Subcutaneous adipose tissue (tissue), 4 donors: Measurements from ENCODE around the gene IMP3. TPM values are rescaled to one million over a fixed set of nuclear protein-coding genes. Genes with fewer than 3 reads are reported as not detected.

Experiments
- CTCF ChIP-seq: fragments of 450-650 bp; IDR thresholded peaks from one replicate; pipeline ENCODE4 v1.5.1; 2016; ENCODE audit warnings: low read depth, mild to moderate bottlenecking, control low read depth, antibody characterized with exemption, moderate library complexity
- total RNA-seq, 4 donors: library from RNA; depleted of rRNA; stranded (reverse); fragments of >200 nt; gene quantifications; one replicate each; pipeline ENCODE4 v1.1.0, GENCODE V29; 2016

Gene IMP3
- total RNA-seq, 4 donors from 2014 or later = 56.1 to 108 (median 85.9) TPM

- no peak for TF ChIP-seq CTCF
These were observed 9.8 kb upstream of the IMP3 start for GRCh38 chr15:75649848-75650247.

- TF ChIP-seq CTCF = no peak
These were observed 9.2 kb upstream of the IMP3 start for GRCh38 chr15:75649045-75649761.

GRCh38 chr15:75648156-75649000 lies 8.4 kb upstream of the IMP3 start:
- TF ChIP-seq CTCF = no peak

- TF ChIP-seq CTCF = no peak
These were observed 7.5 kb upstream of the IMP3 start, which contains the start of gene SNX33 for GRCh38 chr15:75647370-75648155. Gene SNX33, plus strand, starts transcription at chr15:75647912. Its CDS starts 1,191 bp downstream, at chr15:75649103.

- TF ChIP-seq CTCF = no peak
These were observed 6.9 kb upstream of the IMP3 start for GRCh38 chr15:75646944-75647364.

GRCh38 chr15:75646112-75646943 lies 6.3 kb upstream of the IMP3 start:
- no peak for TF ChIP-seq CTCF
